Activated CD4-positive, CD25-positive, alpha-beta regulatory T cell (primary cell): ENCODE data around the gene S100A11.

Experiments
- DNase-seq, 4 experiments: peaks; one replicate each; lab custom pipeline; 2025; lab: John Stamatoyannopoulos, UW

Gene S100A11

GRCh38 chr1:152039461-152039860 lies 2.7 kb upstream of the S100A11 start:
- no peak for DNase-seq

GRCh38 chr1:152038871-152039270 lies 2.1 kb upstream of the S100A11 start:
- no peak for DNase-seq

- DNase-seq, result no peak
Measured at GRCh38 chr1:152035539-152036266, 1.1 kb downstream of the S100A11 start.

- peak; percentile 12 to 29 (median 26) for DNase-seq
Measured at GRCh38 chr1:152034654-152035538, 1.9 kb downstream of the S100A11 start.

- DNase-seq, result no peak
Measured at GRCh38 chr1:152034324-152034653, 2.5 kb downstream of the S100A11 start.

GRCh38 chr1:152029929-152030211 lies 6.9 kb downstream of the S100A11 start:
- DNase-seq, result no peak

- DNase-seq, result no peak
Measured at GRCh38 chr1:152029144-152029928, 7.5 kb downstream of the S100A11 start.

- no peak for DNase-seq
Measured at GRCh38 chr1:152026895-152027294, 9.9 kb downstream of the S100A11 start.

- DNase-seq, result no peak
Measured at GRCh38 chr1:152024223-152024622, 12.6 kb downstream of the S100A11 start.

- no peak for DNase-seq
Measured at GRCh38 chr1:152023221-152023620, 13.6 kb downstream of the S100A11 start.

GRCh38 chr1:152022474-152022873 lies 14.3 kb downstream of the S100A11 start:
- DNase-seq, result no peak

GRCh38 chr1:152021569-152021968 lies 15.2 kb downstream of the S100A11 start:
- no peak for DNase-seq

- DNase-seq, result no peak
Measured at GRCh38 chr1:152020849-152021248, 16.0 kb downstream of the S100A11 start.

GRCh38 chr1:152018537-152018936 lies 18.3 kb downstream of the S100A11 start:
- no peak for DNase-seq

GRCh38 chr1:152015766-152016165 lies 21.0 kb downstream of the S100A11 start:
- DNase-seq, result no peak

GRCh38 chr1:152014943-152015342 lies 21.9 kb downstream of the S100A11 start:
- DNase-seq, result no peak

GRCh38 chr1:152013664-152014237 lies 23.1 kb downstream of the S100A11 start:
- peak in 1 of 4 experiments; percentile 5 for DNase-seq

GRCh38 chr1:152009691-152010090 lies 27.1 kb downstream of the S100A11 start:
- DNase-seq, result no peak

- DNase-seq, result no peak
Measured at GRCh38 chr1:152007047-152007446, 29.8 kb downstream of the S100A11 start.

- DNase-seq, result no peak
Measured at GRCh38 chr1:152005360-152005912, 31.4 kb downstream of the S100A11 start.

GRCh38 chr1:152003846-152004442 lies 32.9 kb downstream of the S100A11 start:
- no peak for DNase-seq

- DNase-seq, result no peak
Measured at GRCh38 chr1:152002960-152003359, 33.8 kb downstream of the S100A11 start.
